SU-DHL-6 (cell line): ENCODE data around the gene ZNF185.

Source experiments
- H2AFZ ChIP-seq: fragments of 200-600 bp; sonication (generic); 2 replicates; pipeline ENCODE4 v1.6.1; 2014; ENCODE audit warnings: low read depth, mild to moderate bottlenecking, moderate library complexity, mixed read lengths, antibody characterized with exemption, low read length; ENCODE audit not compliant: severe bottlenecking
- H3F3A ChIP-seq: fragments of 200-600 bp; shearing (Covaris generic); 2 replicates; pipeline ENCODE4 v1.6.0; 2016; ENCODE audit warnings: antibody characterized with exemption, mild to moderate bottlenecking; ENCODE audit not compliant: insufficient read depth
- H3K27ac ChIP-seq: fragments of 200-600 bp; sonication (generic); 2 replicates; pipeline ENCODE4 v1.5.1; 2016; ENCODE audit warnings: low read depth, mild to moderate bottlenecking, low read length, moderate library complexity, mixed read lengths
- H3K27me3 ChIP-seq: fragments of 200-600 bp; sonication (generic), shearing (Covaris generic); 2 replicates; pipeline ENCODE4 v1.6.0; 2014; ENCODE audit warnings: mild to moderate bottlenecking, low read length
- H3K36me3 ChIP-seq: fragments of 200-600 bp; sonication (generic); 2 replicates; pipeline ENCODE4 v1.6.1; 2014; ENCODE audit warnings: mild to moderate bottlenecking, low read length, mixed read lengths
- H3K4me2 ChIP-seq: fragments of 300-600, 200-600 bp; shearing (Covaris generic), sonication (generic); 2 replicates; pipeline ENCODE4 v1.6.0; 2014; ENCODE audit warnings: low read length, low read depth, mild to moderate bottlenecking; ENCODE audit not compliant: poor library complexity, severe bottlenecking
- H3K4me3 ChIP-seq: fragments of 200-600 bp; sonication (generic); 2 replicates; pipeline ENCODE4 v1.5.1; 2014; ENCODE audit warnings: antibody characterized with exemption, low read length, mild to moderate bottlenecking, mixed read lengths; ENCODE audit not compliant: insufficient read depth, poor library complexity, severe bottlenecking
- H3K79me2 ChIP-seq: fragments of 200-600 bp; sonication (generic); 2 replicates; pipeline ENCODE4 v1.6.1; 2014; ENCODE audit warnings: mild to moderate bottlenecking, low read length, moderate library complexity; ENCODE audit not compliant: insufficient read depth
- H3K9ac ChIP-seq: fragments of 200-600 bp; sonication (generic); 2 replicates; pipeline ENCODE4 v1.7.0; 2014; ENCODE audit warnings: mild to moderate bottlenecking, low read length
- H3K9me2 ChIP-seq: fragments of 200-600 bp; sonication (generic); replicated peaks from 2 replicates; pipeline ENCODE4 v1.6.1; 2014; ENCODE audit warnings: low read length; ENCODE audit not compliant: insufficient read depth
- H3K9me3 ChIP-seq: fragments of 200-600 bp; sonication (generic); 2 replicates; pipeline ENCODE4 v1.6.1; 2014; ENCODE audit warnings: low read length, mixed read lengths; ENCODE audit not compliant: insufficient read depth
- H4K20me1 ChIP-seq: fragments of 200-600 bp; sonication (generic); 2 replicates; pipeline ENCODE4 v1.6.1; 2014; ENCODE audit warnings: low read depth, mild to moderate bottlenecking, antibody characterized with exemption, low read length, moderate library complexity, mixed read lengths
- EZH2phosphoT487 ChIP-seq: fragments of 200-600 bp; sonication (generic), shearing (Covaris generic); conservative IDR thresholded peaks from 2 replicates; pipeline ENCODE4 v1.6.1; 2018; ENCODE audit warnings: mild to moderate bottlenecking, antibody characterized with exemption, low read length, moderate library complexity, mixed read lengths
- TF ChIP-seq, protein P1 (sequence below): fragments of 200-600 bp; sonication (generic); IDR thresholded peaks from one replicate; pipeline ENCODE4 v1.5.1; 2017; ENCODE audit warnings: antibody characterized with exemption, mild to moderate bottlenecking, low read length, moderate library complexity; ENCODE audit not compliant: insufficient read depth, poor library complexity, severe bottlenecking

ZNF185 gene

DNA sequence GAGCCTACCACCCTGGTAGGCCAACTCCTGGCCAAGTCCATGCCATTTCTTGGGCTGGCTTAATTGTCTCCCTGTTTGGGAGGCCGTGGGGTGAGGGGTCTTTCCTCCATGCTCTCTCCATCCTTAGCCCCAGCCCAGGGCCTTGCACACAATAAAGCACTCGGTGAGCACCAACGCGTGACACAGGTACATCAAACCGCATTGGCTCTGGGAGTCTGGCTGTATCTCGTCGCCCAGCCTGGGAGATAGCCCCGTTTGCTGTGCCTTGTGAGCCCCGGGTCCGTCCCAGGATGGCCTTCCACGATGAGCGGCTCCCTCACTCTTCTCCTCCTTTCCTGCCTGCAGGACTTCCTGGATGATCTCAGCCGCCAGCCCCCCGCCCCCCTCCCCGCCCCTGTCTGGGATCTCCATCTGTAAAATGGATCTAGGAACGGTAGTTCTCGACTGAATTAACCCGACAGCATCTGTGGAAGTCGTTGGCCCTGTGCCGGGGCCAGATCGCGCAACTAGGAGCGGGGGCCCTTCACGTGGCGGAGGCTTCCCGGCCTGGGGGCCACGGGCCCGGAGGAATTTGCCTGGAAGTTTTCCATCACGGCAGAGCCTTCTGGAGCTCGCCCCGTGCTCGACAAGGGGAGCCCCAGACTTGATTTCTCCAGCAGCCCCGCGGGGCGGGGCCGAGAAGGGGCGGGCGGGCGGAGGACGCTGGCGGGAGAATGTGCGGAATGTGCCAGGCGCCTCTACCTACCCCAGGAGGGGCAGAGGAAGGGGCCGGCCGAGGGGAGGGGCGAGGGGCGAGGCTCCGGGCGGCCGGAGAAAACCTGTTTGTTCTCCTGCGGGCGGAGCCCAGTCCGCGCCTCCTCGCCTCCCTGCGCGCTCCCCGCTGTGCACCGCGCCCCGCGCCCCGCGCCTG, at the start of gene ZNF185:
ZNF185 (plus strand) TSS at position 846 of the 910 bp plus-strand sequence. CDS start 16,423 bp downstream, outside the sequence.
- no peaks in the 10 kb centered on the region for H4K20me1 ChIP-seq
- no peak within 1 kb of the TSS for H3K27ac ChIP-seq
- H3K9me3 ChIP-seq, result no peaks in the 10 kb centered on the region
- no peaks in the 10 kb centered on the region for H3K79me2 ChIP-seq
- no peak within 1 kb of the TSS for H3K9ac ChIP-seq
- no peaks in the 10 kb centered on the region for H3K9me2 ChIP-seq
- no peaks in the 10 kb centered on the region for H3F3A ChIP-seq
- no peaks in the 10 kb centered on the region for H3K36me3 ChIP-seq
- no peak within 1 kb of the TSS for H2AFZ ChIP-seq
- no peak within 1 kb of the TSS for H3K4me2 ChIP-seq
- H3K4me3 ChIP-seq, result no peak within 1 kb of the TSS
- H3K27me3 ChIP-seq, result no peaks in the 10 kb centered on the region
- no peak for TF ChIP-seq EZH2phosphoT487
- TF ChIP-seq, protein P1, sequence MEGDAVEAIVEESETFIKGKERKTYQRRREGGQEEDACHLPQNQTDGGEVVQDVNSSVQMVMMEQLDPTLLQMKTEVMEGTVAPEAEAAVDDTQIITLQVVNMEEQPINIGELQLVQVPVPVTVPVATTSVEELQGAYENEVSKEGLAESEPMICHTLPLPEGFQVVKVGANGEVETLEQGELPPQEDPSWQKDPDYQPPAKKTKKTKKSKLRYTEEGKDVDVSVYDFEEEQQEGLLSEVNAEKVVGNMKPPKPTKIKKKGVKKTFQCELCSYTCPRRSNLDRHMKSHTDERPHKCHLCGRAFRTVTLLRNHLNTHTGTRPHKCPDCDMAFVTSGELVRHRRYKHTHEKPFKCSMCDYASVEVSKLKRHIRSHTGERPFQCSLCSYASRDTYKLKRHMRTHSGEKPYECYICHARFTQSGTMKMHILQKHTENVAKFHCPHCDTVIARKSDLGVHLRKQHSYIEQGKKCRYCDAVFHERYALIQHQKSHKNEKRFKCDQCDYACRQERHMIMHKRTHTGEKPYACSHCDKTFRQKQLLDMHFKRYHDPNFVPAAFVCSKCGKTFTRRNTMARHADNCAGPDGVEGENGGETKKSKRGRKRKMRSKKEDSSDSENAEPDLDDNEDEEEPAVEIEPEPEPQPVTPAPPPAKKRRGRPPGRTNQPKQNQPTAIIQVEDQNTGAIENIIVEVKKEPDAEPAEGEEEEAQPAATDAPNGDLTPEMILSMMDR, result no peak

- Histone ChIP-seq H3K27ac (no peak overlapping the region), H3K36me3 (no peaks in the 10 kb centered on the region), H4K20me1 (no peaks in the 10 kb centered on the region), H2AFZ (no peak overlapping the region), H3K4me3 (no peak overlapping the region), H3K4me2 (no peak overlapping the region), H3K9me3 (no peaks in the 10 kb centered on the region), H3K27me3 (no peaks in the 10 kb centered on the region), H3K79me2 (no peaks in the 10 kb centered on the region), H3K9me2 (no peaks in the 10 kb centered on the region), H3F3A (no peaks in the 10 kb centered on the region), H3K9ac (no peak overlapping the region)
- TF ChIP-seq, protein P1, result no peak
- no peak for TF ChIP-seq EZH2phosphoT487
Observed at GRCh38 chrX:152850465-152850864, 47.4 kb upstream of the ZNF185 start.

DNA sequence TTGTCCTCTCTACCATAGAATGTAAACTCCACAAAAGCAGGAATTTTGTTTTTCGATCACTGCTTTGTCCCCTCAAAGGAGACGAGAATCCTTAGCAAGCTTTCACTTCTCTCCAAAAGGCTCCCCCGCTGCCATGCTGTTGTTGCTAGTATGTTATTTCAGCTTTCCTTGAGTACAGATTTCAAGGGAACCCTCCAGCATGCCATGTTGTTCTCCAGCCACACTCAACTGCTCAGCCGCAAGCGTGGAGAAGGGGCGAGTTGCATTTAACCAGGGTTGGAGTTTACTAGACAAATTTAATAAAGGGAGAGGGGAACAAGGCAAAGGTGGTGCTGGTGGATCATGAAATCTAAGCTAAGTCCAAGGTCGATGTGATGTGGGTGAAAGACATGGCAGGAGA, 43.9 kb upstream of the ZNF185 start:
- Histone ChIP-seq H3K79me2 (no peaks in the 10 kb centered on the region), H3K9ac (no peak overlapping the region), H3K9me2 (no peaks in the 10 kb centered on the region), H2AFZ (no peak overlapping the region), H3K9me3 (no peaks in the 10 kb centered on the region), H3K4me3 (no peak overlapping the region), H3K27me3 (no peaks in the 10 kb centered on the region), H4K20me1 (no peaks in the 10 kb centered on the region), H3K4me2 (no peak overlapping the region), H3F3A (no peaks in the 10 kb centered on the region), H3K36me3 (0 out of 2 replicates have a peak, but pooled peaks cover 2% of the 10 kb centered on the region), H3K27ac (no peak overlapping the region)
- TF ChIP-seq EZH2phosphoT487, result no peak
- TF ChIP-seq, protein P1, result no peak
